CD14-positive monocyte (primary cell): ENCODE measurements around the gene NGRN. TPM values are rescaled to one million over a fixed set of nuclear protein-coding genes. Genes with fewer than 3 reads are reported as not detected.

Experiments
- DNase-seq, 3 donors: peaks; one replicate each; pipeline ENCODE4 v3.0.0-alpha.2; 2011 to 2022
- H2AFZ ChIP-seq: 2 replicates; pipeline ENCODE4 v1.6.0; 2012; ENCODE audit warnings: mild to moderate bottlenecking, low read depth, low read length, inconsistent platforms; ENCODE audit not compliant: insufficient read depth, poor library complexity, severe bottlenecking
- H3K27ac ChIP-seq, 2 donors: 1 replicate in 1 of 2; 2 replicates in 1 of 2; pipeline ENCODE4 v1.5.1; 2012 to 2013; ENCODE audit warnings: low read length in 2 of 2, control low read depth in 1 of 2, inconsistent platforms in 1 of 2, low read depth in 1 of 2, mild to moderate bottlenecking in 1 of 2
- H3K27me3 ChIP-seq, 2 donors: one replicate each; pipeline versions ENCODE4 v1.6.0 to v1.6.1; 2011 to 2013; ENCODE audit warnings: low read length in 2 of 2; ENCODE audit not compliant: control insufficient read depth in 2 of 2, insufficient read depth in 2 of 2
- H3K36me3 ChIP-seq, 2 donors: replicated peaks in 1 of 2; 1 replicate in 1 of 2; 2 replicates in 1 of 2; pipeline versions ENCODE4 v1.5.1 to v1.6.1; 2012 to 2013; ENCODE audit warnings: low read length in 2 of 2, control low read depth in 1 of 2, inconsistent platforms in 1 of 2, mild to moderate bottlenecking in 1 of 2; ENCODE audit not compliant: insufficient read depth in 2 of 2, control insufficient read depth in 1 of 2
- H3K4me1 ChIP-seq, 2 donors: 1 replicate in 1 of 2; 2 replicates in 1 of 2; pipeline versions ENCODE4 v1.5.1 to v1.6.1; 2012 to 2013; ENCODE audit warnings: low read length in 2 of 2, control low read depth in 1 of 2, inconsistent platforms in 1 of 2, mild to moderate bottlenecking in 1 of 2, moderate library complexity in 1 of 2; ENCODE audit not compliant: insufficient read depth in 2 of 2, control insufficient read depth in 1 of 2
- H3K4me2 ChIP-seq: replicated peaks from 2 replicates; pipeline ENCODE3; 2012; ENCODE audit warnings: low read length, moderate library complexity, mild to moderate bottlenecking; ENCODE audit not compliant: poor library complexity, severe bottlenecking; ENCODE audit errors: extremely low read depth
- H3K4me3 ChIP-seq, 3 experiments: fragments of 200-600 bp in 1 of 3; sonication (generic) in 1 of 3; replicated peaks in 1 of 3; 1 replicate in 2 of 3; 2 replicates in 1 of 3; pipeline ENCODE4 v1.5.1; 2011 to 2013; ENCODE audit warnings: low read length in 3 of 3, mild to moderate bottlenecking in 3 of 3, control low read depth in 2 of 3, low read depth in 2 of 3, inconsistent platforms in 1 of 3, moderate library complexity in 1 of 3
- H3K79me2 ChIP-seq: 2 replicates; pipeline ENCODE4 v1.6.0; 2012; ENCODE audit warnings: mild to moderate bottlenecking, control low read depth, inconsistent platforms, low read length, moderate library complexity; ENCODE audit not compliant: insufficient read depth
- H3K9ac ChIP-seq: 2 replicates; pipeline ENCODE4 v1.6.0; 2017; ENCODE audit warnings: low read length, mild to moderate bottlenecking; ENCODE audit not compliant: insufficient read depth, poor library complexity, severe bottlenecking
- H3K9me3 ChIP-seq, 2 donors: replicated peaks in 1 of 2; 1 replicate in 1 of 2; 2 replicates in 1 of 2; pipeline versions ENCODE4 v1.5.1 to v1.6.1; 2012 to 2013; ENCODE audit warnings: low read length in 2 of 2, control low read depth in 1 of 2; ENCODE audit not compliant: control insufficient read depth in 1 of 2, insufficient read depth in 1 of 2
- H4K20me1 ChIP-seq: 2 replicates; pipeline ENCODE4 v1.6.0; 2012; ENCODE audit warnings: mild to moderate bottlenecking, low read length, control low read depth, moderate library complexity; ENCODE audit not compliant: insufficient read depth
- H3K27ac Mint-ChIP-seq, 7 donors: one replicate each; pipeline ENCODE4 v1.8.0; 2020; ENCODE audit warnings: mild to moderate bottlenecking in 7 of 7, mixed read lengths in 7 of 7, moderate library complexity in 6 of 7, inconsistent platforms in 2 of 7
- H3K27me3 Mint-ChIP-seq, 3 donors: one replicate each; pipeline ENCODE4 v1.8.0; 2021 to 2022; ENCODE audit warnings: low read depth in 3 of 3, mild to moderate bottlenecking in 3 of 3, mixed read lengths in 3 of 3, moderate library complexity in 3 of 3, inconsistent platforms in 1 of 3
- H3K36me3 Mint-ChIP-seq, 2 donors: one replicate each; pipeline ENCODE4 v1.8.0; 2020; ENCODE audit warnings: mixed read lengths in 2 of 2, inconsistent platforms in 1 of 2, mild to moderate bottlenecking in 1 of 2
- H3K4me1 Mint-ChIP-seq: one replicate; pipeline ENCODE4 v1.8.0; 2020; ENCODE audit warnings: mild to moderate bottlenecking, mixed read lengths
- H3K4me3 Mint-ChIP-seq, 2 donors: one replicate each; pipeline ENCODE4 v1.8.0; 2020; ENCODE audit warnings: mild to moderate bottlenecking in 2 of 2, mixed read lengths in 2 of 2, moderate library complexity in 1 of 2
- H3K9me3 Mint-ChIP-seq, 7 donors: one replicate each; pipeline ENCODE4 v1.8.0; 2020 to 2022; ENCODE audit warnings: mixed read lengths in 7 of 7, mild to moderate bottlenecking in 6 of 7, moderate library complexity in 6 of 7, inconsistent platforms in 2 of 7
- CTCF ChIP-seq: fragments of 200-600 bp; IDR thresholded peaks from one replicate; pipeline ENCODE4 v1.8.0; 2022; ENCODE audit warnings: antibody characterized with exemption, mild to moderate bottlenecking
- whole genome bisulfite sequencing: methylation state at CpG from one replicate; pipeline ENCODE4 v1.1.5; 2013; ENCODE audit warnings: missing lambda C conversion rate; ENCODE audit not compliant: insufficient coverage; 5-methylcytosine and 5-hydroxymethylcytosine counted together
- intact Hi-C, 2 donors: fragments of 100-400 bp; cut with micrococcal nuclease; formaldehyde crosslinking; loops; one replicate each; pipeline versions ENCODE4 v1.15.0 to v1.15.1; 2023
- polyA plus RNA-seq, 3 donors: library from polyadenylated mRNA; depleted of rRNA in 1 of 3; unstranded in 2 of 3; stranded (reverse) in 1 of 3; fragments of 300-500 nt in 2 of 3; fragments of >200 nt in 1 of 3; fragmentation: Illumina TruSeq in 2 of 3; gene quantifications; 1 replicate in 2 of 3; 2 replicates in 1 of 3; pipeline ENCODE4 v1.2.3, GENCODE V29; 2012 to 2021

The NGRN gene
- polyA plus RNA-seq, 3 donors: 14.4 to 20.3 (median 18.9) TPM

GRCh38 chr15:90225504-90226234 lies 39.8 kb upstream of the NGRN start:
- no peak overlapping the region for H3K27ac ChIP-seq
- DNase-seq: no peak
- H4K20me1 ChIP-seq: peaks cover 76% of the 10 kb centered on the region
- H3K9ac ChIP-seq: no peak overlapping the region
- intact Hi-C loops: no loop called here
- Mint-ChIP-seq H3K36me3 (peaks cover 84 to 98% of the 10 kb centered on the region in 2 donors), H3K4me3 (no peak overlapping the region), H3K9me3 (peaks cover 0 to 1% (median 0%) of the 10 kb centered on the region in 7 donors), H3K27me3 (no peaks in the 10 kb centered on the region), H3K27ac (peak overlapping the region in 1 of 7 donors; percentile 19), H3K4me1 (peaks cover 7% of the 10 kb centered on the region)
- no peak overlapping the region for H3K4me2 ChIP-seq
- WGBS: 97% methylated on average over 13 of the region's 18 CpGs
- no peak for TF ChIP-seq CTCF
- peaks cover 8% of the 10 kb centered on the region for H3K79me2 ChIP-seq
- peaks cover 92 to 94% of the 10 kb centered on the region in 2 donors for H3K36me3 ChIP-seq
- peaks cover 8% of the 10 kb centered on the region in 2 donors for H3K4me1 ChIP-seq
- H2AFZ ChIP-seq: no peak overlapping the region
- H3K9me3 ChIP-seq: no peaks in the 10 kb centered on the region
- H3K4me3 ChIP-seq: no peak overlapping the region
- H3K27me3 ChIP-seq: no peaks in the 10 kb centered on the region

- DNase-seq: no peak
- H3K27me3 Mint-ChIP-seq: no peaks in the 10 kb centered on the region
- H3K4me3 Mint-ChIP-seq: no peak overlapping the region
- no peak overlapping the region for H2AFZ ChIP-seq
- no peak overlapping the region for H3K9ac ChIP-seq
- no peak overlapping the region for H3K4me3 ChIP-seq
- TF ChIP-seq CTCF: no peak
- peaks cover 79 to 91% of the 10 kb centered on the region in 2 donors for H3K36me3 Mint-ChIP-seq
- no peaks in the 10 kb centered on the region for H3K9me3 ChIP-seq
- H3K4me2 ChIP-seq: no peak overlapping the region
- H4K20me1 ChIP-seq: peaks cover 68% of the 10 kb centered on the region
- H3K4me1 ChIP-seq: peaks cover 24 to 25% of the 10 kb centered on the region in 2 donors
- peaks cover 24% of the 10 kb centered on the region for H3K4me1 Mint-ChIP-seq
- H3K36me3 ChIP-seq: peaks cover 82 to 83% of the 10 kb centered on the region in 2 donors
- peak overlapping the region in 1 of 7 donors; percentile 21 for H3K27ac Mint-ChIP-seq
- H3K27me3 ChIP-seq: no peaks in the 10 kb centered on the region
- H3K9me3 Mint-ChIP-seq: peaks cover 0 to 1% (median 0%) of the 10 kb centered on the region in 7 donors
- intact Hi-C loops: no loop called here
- no peak overlapping the region for H3K27ac ChIP-seq
- 92% methylated on average over 2 of the region's 7 CpGs for WGBS
- H3K79me2 ChIP-seq: peaks cover 16% of the 10 kb centered on the region
Observed at GRCh38 chr15:90227336-90227735, 38.1 kb upstream of the NGRN start.
